Right lobe of liver (tissue), 6 donors: ENCODE data around the gene LRRC66. TPM values are rescaled to one million over a fixed set of nuclear protein-coding genes. Genes with fewer than 3 reads are reported as not detected.

Source experiments
- ATAC-seq, 4 donors: fragments of 200-7000 bp; cut with Tn5 transposase; one replicate each; pipeline ENCODE4 v1.9.1; 2020; ENCODE audit warnings: mild to moderate bottlenecking in 4 of 4, moderate library complexity in 4 of 4
- DNase-seq, 3 donors: peaks; one replicate each; pipeline ENCODE4 v3.0.0-alpha.2; 2020
- H3K27ac ChIP-seq, 3 donors: fragments of 200-600 bp; one replicate each; pipeline ENCODE4 v1.8.0; 2022
- H3K27me3 ChIP-seq, 2 donors: fragments of 200-600 bp; one replicate each; pipeline ENCODE4 v1.8.0; 2022
- H3K36me3 ChIP-seq, 4 donors: fragments of 200-600 bp; sonication (generic) in 1 of 4; one replicate each; pipeline versions ENCODE4 v1.5.1 to v1.8.0; 2017 to 2022; ENCODE audit warnings: control low read depth in 1 of 4
- H3K4me1 ChIP-seq, 4 donors: fragments of 200-600 bp; sonication (generic) in 1 of 4; one replicate each; pipeline versions ENCODE4 v1.5.1 to v1.8.0; 2017 to 2022; ENCODE audit warnings: control low read depth in 1 of 4
- H3K4me3 ChIP-seq, 3 donors: fragments of 200-600 bp; one replicate each; pipeline ENCODE4 v1.8.0; 2022
- H3K9me3 ChIP-seq, 4 donors: fragments of 200-600 bp; sonication (generic) in 1 of 4; one replicate each; pipeline versions ENCODE4 v1.5.1 to v1.8.0; 2017 to 2022; ENCODE audit warnings: control low read depth in 1 of 4
- POLR2A ChIP-seq: fragments of 450-650 bp; IDR thresholded peaks from one replicate; pipeline ENCODE4 v1.6.1; 2017; ENCODE audit warnings: antibody characterized with exemption, mild to moderate bottlenecking
- WGBS: methylation state at CpG from one replicate; pipeline ENCODE4 v1.1.6; 2018; ENCODE audit warnings: low coverage, low lambda C conversion rate; ENCODE audit not compliant: insufficient coverage; ENCODE audit errors: missing lambda C conversion rate; 5-methylcytosine and 5-hydroxymethylcytosine counted together
- intact Hi-C, 2 donors: fragments of 100-400 bp; cut with DNase I; formaldehyde crosslinking; loops; one replicate each; pipeline versions ENCODE4 v1.11.2 to v1.14.1; 2022
- long read RNA-seq: library from polyadenylated mRNA; unstranded; transcript quantifications from one replicate; pipeline ENCODE4 v2.0.0, GENCODE V29; 2019
- total RNA-seq, 6 experiments: library from RNA; depleted of rRNA in 2 of 6; stranded (reverse); fragments of >200 nt in 2 of 6; fragmentation: NEBNext Ultra II Directional in 3 of 6; extraction: Animal tissue kit (Norgen Biotek cat#: 25700) in 3 of 6; gene quantifications; one replicate each; pipeline versions ENCODE4 v1.1.0 to v1.2.4, GENCODE V29; 2016 to 2023
- TF ChIP-seq, protein P1 (sequence below), 4 donors: fragments of 200-600 bp in 3 of 4; fragments of 450-650 bp in 1 of 4; IDR thresholded peaks; one replicate each; pipeline versions ENCODE4 v1.5.1 to v1.8.0; 2016 to 2022; ENCODE audit warnings: antibody characterized with exemption in 4 of 4, mild to moderate bottlenecking in 2 of 4
- donor health status: DM: no; HTN: yes; CAD: no.
- donor health status: DM: no; HTN: no; CAD: no.
- donor health status: DM: no; HTN: no; CAD: no.
- donor health status: DM: no; HTN: yes; CAD: no.
- donor health status: DM: no; HTN: yes; CAD: no.

The LRRC66 gene, protein sequence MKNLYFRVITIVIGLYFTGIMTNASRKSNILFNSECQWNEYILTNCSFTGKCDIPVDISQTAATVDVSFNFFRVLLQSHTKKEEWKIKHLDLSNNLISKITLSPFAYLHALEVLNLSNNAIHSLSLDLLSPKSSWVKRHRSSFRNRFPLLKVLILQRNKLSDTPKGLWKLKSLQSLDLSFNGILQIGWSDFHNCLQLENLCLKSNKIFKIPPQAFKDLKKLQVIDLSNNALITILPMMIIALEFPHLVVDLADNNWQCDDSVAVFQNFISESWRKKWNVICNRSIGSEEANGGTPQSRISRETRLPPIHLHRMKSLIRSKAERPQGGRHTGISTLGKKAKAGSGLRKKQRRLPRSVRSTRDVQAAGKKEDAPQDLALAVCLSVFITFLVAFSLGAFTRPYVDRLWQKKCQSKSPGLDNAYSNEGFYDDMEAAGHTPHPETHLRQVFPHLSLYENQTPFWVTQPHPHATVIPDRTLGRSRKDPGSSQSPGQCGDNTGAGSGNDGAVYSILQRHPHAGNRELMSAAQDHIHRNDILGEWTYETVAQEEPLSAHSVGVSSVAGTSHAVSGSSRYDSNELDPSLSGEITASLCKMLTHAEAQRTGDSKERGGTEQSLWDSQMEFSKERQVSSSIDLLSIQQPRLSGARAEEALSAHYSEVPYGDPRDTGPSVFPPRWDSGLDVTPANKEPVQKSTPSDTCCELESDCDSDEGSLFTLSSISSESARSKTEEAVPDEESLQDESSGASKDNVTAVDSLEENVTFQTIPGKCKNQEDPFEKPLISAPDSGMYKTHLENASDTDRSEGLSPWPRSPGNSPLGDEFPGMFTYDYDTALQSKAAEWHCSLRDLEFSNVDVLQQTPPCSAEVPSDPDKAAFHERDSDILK
- under 1 TPM; 0.05 to 0.35 (median 0.09) TPM for total RNA-seq
- long read RNA-seq: 0 reads

DNA sequence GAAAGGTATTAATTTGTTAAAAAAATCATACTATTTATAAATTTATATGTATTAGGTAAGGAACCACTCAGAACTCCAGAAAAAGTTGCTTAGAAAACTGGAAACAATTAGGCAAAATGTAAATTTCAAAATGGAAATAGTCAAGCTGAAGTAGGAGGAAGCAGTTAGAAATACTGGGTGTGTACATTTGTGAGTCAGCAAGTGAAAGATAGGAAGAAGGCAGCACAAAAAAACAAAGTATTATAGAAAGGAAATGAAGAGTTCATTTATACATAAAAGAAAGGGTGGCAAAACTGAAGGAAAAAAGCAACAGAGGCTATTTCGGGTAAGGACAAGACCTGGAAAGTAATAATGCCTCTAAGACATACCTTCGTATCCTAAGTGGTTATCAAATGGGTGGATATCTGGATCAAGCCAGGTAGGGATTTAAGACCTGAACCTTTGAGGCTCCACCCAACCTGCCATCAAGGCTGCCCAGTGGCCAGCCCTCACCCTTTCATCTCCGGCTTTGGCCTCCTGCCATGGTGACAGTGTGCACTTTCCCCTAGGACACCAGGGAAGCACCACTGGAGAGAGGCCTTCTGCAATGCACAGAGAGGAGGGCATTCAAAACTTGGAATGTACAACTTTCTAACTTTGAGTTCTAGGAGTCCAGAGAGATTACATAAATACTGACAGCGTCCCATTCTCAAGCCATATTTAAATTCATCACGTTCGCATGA lies at the start of gene LRRC66:
LRRC66 (minus strand) TSS at position 428 of the 722 bp plus-strand sequence. CDS start 2,750 bp downstream, outside the sequence.
- Histone ChIP-seq H3K4me3 (no peak within 1 kb of the TSS), H3K4me1 (no peaks in the 10 kb centered on the region), H3K36me3 (no peaks in the 10 kb centered on the region), H3K27me3 (no peaks in the 10 kb centered on the region), H3K27ac (no peak within 1 kb of the TSS), H3K9me3 (no peaks in the 10 kb centered on the region)
- peak; percentile 72 to 88 (median 82) for ATAC-seq
- TF ChIP-seq, protein P1, sequence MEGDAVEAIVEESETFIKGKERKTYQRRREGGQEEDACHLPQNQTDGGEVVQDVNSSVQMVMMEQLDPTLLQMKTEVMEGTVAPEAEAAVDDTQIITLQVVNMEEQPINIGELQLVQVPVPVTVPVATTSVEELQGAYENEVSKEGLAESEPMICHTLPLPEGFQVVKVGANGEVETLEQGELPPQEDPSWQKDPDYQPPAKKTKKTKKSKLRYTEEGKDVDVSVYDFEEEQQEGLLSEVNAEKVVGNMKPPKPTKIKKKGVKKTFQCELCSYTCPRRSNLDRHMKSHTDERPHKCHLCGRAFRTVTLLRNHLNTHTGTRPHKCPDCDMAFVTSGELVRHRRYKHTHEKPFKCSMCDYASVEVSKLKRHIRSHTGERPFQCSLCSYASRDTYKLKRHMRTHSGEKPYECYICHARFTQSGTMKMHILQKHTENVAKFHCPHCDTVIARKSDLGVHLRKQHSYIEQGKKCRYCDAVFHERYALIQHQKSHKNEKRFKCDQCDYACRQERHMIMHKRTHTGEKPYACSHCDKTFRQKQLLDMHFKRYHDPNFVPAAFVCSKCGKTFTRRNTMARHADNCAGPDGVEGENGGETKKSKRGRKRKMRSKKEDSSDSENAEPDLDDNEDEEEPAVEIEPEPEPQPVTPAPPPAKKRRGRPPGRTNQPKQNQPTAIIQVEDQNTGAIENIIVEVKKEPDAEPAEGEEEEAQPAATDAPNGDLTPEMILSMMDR (IDR thresholded peaks at IDR 0.05): no peak
- no peak for TF ChIP-seq POLR2A
- DNase-seq: peak; percentile 54 to 63 (median 61)
- intact Hi-C loops: loop anchor here in 1 of 2 donors (10.0 kb wide), 2 partner anchors 115 to 135 kb away; no protein-coding TSS in a partner anchor
- WGBS: 81% methylated on average over 5 of the region's 6 CpGs

DNA sequence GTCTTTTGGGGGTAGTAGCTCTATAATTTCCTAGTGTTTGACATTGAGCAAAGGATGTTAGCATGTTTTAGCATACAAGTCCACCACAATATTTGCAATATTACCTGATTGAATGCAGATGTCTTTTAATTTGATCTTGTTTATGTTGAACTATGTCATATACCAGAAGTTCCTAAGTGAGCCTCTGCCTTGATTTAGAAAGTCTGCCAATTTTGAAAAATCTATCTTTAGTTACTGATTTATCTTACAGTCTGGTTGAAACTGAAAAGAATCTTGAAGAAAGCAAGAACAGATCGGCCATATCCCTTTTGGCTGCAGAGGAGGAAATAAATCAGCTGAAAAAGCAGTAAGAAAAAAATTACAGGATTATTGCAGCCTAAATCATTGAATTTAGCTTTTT lies 49.4 kb upstream of the LRRC66 start:
- ATAC-seq: no peak
- no peak overlapping the region for H3K4me3 ChIP-seq
- no peaks in the 10 kb centered on the region for H3K36me3 ChIP-seq
- 50% methylated on average over 1 of the region's 1 CpG for WGBS
- TF ChIP-seq POLR2A: no peak
- TF ChIP-seq, protein P1 (IDR thresholded peaks at IDR 0.05): no peak
- H3K27me3 ChIP-seq: no peaks in the 10 kb centered on the region
- H3K9me3 ChIP-seq: no peaks in the 10 kb centered on the region
- intact Hi-C loops: no loop called here
- H3K27ac ChIP-seq: no peak overlapping the region
- DNase-seq: no peak
- no peaks in the 10 kb centered on the region for H3K4me1 ChIP-seq

DNA sequence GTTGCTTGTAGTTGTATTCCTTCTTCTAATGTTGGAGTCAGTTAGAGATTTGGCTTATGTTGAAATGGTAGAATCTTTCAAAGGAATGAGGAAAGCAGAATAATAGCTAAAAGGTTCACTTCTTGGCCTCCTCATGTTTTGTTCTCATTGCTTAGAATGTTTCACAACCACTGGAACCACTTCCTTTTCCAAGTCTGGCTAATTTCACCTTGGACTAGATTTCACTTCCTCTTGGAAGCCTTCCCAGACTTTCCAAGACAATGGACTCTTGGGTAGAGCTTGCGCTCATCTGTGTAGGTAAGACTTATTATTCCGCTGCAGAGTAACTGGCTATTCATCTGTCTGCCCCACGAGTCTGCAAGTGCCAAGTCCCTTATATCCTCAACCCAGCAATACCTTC lies 39.2 kb upstream of the LRRC66 start:
- ATAC-seq (peak; percentile 54 to 75 (median 68)), DNase-seq (no peak)
- H3K9me3 ChIP-seq: no peaks in the 10 kb centered on the region
- H3K27ac ChIP-seq: no peak overlapping the region
- H3K4me3 ChIP-seq: no peak overlapping the region
- H3K36me3 ChIP-seq: no peaks in the 10 kb centered on the region
- WGBS: 66% methylated on average over 3 of the region's 3 CpGs
- intact Hi-C loops: no loop called here
- H3K4me1 ChIP-seq: peaks cover 0 to 4% (median 0%) of the 10 kb centered on the region in 4 donors
- no peaks in the 10 kb centered on the region for H3K27me3 ChIP-seq
- no peak for TF ChIP-seq POLR2A
- TF ChIP-seq, protein P1 (IDR thresholded peaks at IDR 0.05): no peak

DNA sequence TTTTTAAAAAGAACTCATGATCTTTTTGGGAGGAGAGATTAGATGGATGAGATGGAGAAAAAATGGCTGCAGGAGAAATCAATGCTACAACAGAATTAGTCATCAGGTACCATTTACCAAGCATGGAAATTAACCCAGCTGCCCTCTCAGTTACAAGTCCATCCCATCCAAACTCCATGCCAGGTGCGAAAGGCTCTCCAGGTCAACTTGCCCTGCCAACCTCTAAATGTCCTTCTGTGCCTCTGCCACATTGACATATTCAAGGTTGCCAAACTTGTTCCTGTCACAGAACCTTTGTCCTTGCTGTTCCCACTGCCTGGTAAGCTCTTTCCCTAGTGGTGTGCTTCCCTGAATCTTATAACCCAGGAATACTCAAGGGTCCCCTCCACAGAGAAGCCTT lies 38.1 kb upstream of the LRRC66 start:
- WGBS: 50% methylated on average over 1 of the region's 1 CpG

More for the DNA sequence above, 38.1 kb upstream of the LRRC66 start:
- TF ChIP-seq, protein P1 (IDR thresholded peaks at IDR 0.05): no peak
- no peak for TF ChIP-seq POLR2A
- Histone ChIP-seq H3K4me3 (no peak overlapping the region), H3K9me3 (no peaks in the 10 kb centered on the region), H3K36me3 (no peaks in the 10 kb centered on the region), H3K27me3 (no peaks in the 10 kb centered on the region), H3K4me1 (peaks cover 0 to 4% (median 0%) of the 10 kb centered on the region in 4 donors), H3K27ac (no peak overlapping the region)
- intact Hi-C loops: no loop called here
- DNase-seq (peak; percentile 18 to 60 (median 53)), ATAC-seq (peak; percentile 30 to 77 (median 72))
